OCI-LY7 (cell line): ENCODE data around the gene EEF2K.

Experiments used
- EZH2phosphoT487 ChIP-seq: fragments of 200-600 bp; sonication (generic); IDR thresholded peaks from 2 replicates; pipeline ENCODE4 v1.6.1; 2018; ENCODE audit warnings: low read depth, borderline replicate concordance, mild to moderate bottlenecking, mixed run types, antibody characterized with exemption, low read length, moderate library complexity, mixed read lengths
- TF ChIP-seq, protein P1 (sequence below): fragments of 200-600 bp; sonication (generic); conservative IDR thresholded peaks from 2 replicates; pipeline ENCODE4 v1.5.1; 2014; ENCODE audit warnings: mild to moderate bottlenecking, antibody characterized with exemption, low read length, moderate library complexity, mixed read lengths

DNA sequence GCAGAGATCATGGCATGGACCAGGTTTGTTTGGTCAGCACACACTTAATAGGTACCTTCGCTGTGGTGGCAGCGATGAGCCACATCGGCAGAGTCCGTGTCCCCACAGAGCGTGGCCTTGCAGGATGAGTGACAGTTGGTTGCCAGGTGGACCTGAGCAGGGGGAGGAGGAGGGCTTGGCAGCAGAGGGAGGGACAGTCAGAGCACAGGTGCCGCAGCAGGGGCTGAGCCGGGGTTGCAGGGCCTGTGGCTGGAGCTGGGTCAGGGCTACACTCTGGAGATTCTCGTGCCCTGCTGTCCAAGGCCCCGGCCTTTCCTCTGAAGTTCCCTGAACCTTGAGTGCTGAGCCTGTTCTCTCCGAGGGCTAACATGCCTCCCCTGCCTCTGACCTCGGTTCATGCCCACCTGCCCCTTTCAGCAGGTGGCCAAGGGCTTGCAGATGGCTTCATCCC lies 116.0 kb downstream of the EEF2K start:
- TF ChIP-seq, protein P1, sequence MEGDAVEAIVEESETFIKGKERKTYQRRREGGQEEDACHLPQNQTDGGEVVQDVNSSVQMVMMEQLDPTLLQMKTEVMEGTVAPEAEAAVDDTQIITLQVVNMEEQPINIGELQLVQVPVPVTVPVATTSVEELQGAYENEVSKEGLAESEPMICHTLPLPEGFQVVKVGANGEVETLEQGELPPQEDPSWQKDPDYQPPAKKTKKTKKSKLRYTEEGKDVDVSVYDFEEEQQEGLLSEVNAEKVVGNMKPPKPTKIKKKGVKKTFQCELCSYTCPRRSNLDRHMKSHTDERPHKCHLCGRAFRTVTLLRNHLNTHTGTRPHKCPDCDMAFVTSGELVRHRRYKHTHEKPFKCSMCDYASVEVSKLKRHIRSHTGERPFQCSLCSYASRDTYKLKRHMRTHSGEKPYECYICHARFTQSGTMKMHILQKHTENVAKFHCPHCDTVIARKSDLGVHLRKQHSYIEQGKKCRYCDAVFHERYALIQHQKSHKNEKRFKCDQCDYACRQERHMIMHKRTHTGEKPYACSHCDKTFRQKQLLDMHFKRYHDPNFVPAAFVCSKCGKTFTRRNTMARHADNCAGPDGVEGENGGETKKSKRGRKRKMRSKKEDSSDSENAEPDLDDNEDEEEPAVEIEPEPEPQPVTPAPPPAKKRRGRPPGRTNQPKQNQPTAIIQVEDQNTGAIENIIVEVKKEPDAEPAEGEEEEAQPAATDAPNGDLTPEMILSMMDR: no peak
- no peak for TF ChIP-seq EZH2phosphoT487
